Lower leg skin (tissue), 3 donors: ENCODE measurements around the gene ABHD4.

Source experiments
- CTCF ChIP-seq, 3 donors: fragments of 450-650 bp; IDR thresholded peaks; one replicate each; pipeline ENCODE4 v1.5.1; 2016; ENCODE audit warnings: antibody characterized with exemption in 3 of 3, mild to moderate bottlenecking in 3 of 3, moderate library complexity in 2 of 3
- POLR2A ChIP-seq, 2 donors: fragments of 450-650 bp; IDR thresholded peaks; one replicate each; pipeline ENCODE4 v1.6.1; 2016 to 2017; ENCODE audit warnings: antibody characterized with exemption in 2 of 2, mild to moderate bottlenecking in 1 of 2, moderate library complexity in 1 of 2

DNA sequence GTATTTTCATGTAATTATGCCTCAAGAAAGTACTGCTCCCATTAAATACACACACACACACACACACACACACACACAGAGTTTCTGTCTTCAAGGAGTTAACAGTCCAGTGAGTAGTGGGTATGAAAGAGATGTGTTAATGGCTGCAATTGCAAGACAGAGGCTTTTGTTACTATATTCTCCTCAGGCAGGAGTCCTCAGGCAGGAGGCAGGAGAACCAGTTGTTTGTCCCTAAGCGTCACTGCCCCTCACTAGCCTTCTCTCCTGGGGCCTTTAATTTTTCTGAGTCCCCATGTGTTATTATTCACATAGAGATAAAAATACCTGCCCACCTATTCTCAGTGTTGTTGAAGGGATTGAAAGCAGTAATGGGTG, 40.3 kb upstream of the ABHD4 start:
- TF ChIP-seq CTCF (IDR thresholded peaks at IDR 0.05): no peak
- no peak for TF ChIP-seq POLR2A (IDR thresholded peaks at IDR 0.05)
